ENCODE measurements around the gene FBXW4.

FBXW4 gene

GRCh38 chr10:101564490-101564991 lies 130.4 kb downstream of the FBXW4 start:
- no peak for DNase-seq

GRCh38 chr10:101563497-101564040 lies 131.4 kb downstream of the FBXW4 start:
- DNase-seq: no peak

GRCh38 chr10:101563007-101563406 lies 132.0 kb downstream of the FBXW4 start:
- DNase-seq: no peak

- no peak for DNase-seq
Observed at GRCh38 chr10:101562231-101562630, 132.7 kb downstream of the FBXW4 start.

GRCh38 chr10:101561068-101561915 lies 133.7 kb downstream of the FBXW4 start:
- DNase-seq: no peak

Data from NCI-H524 (cell line).